ENCODE data around the gene AK8. TPM values are rescaled to one million over a fixed set of nuclear protein-coding genes. Genes with fewer than 3 reads are reported as not detected.

AK8 gene
- total RNA-seq, 1 donor, result 0.18 TPM

- no peak for DNase-seq (ENCODE audit: low read depth)
- TF ChIP-seq CTCF (IDR thresholded peaks at IDR 0.05; ENCODE audit: insufficient read depth, low read length), result no peak
- H3K4me3 ChIP-seq (ENCODE audit: low read depth, low read length), result no peak overlapping the region
Observed at GRCh38 chr9:132802121-132802795, 75.8 kb downstream of the AK8 start.

GRCh38 chr9:132801659-132802058 lies 76.4 kb downstream of the AK8 start:
- DNase-seq (ENCODE audit: low read depth), result no peak
- no peak for TF ChIP-seq CTCF (IDR thresholded peaks at IDR 0.05; ENCODE audit: insufficient read depth, low read length)
- H3K4me3 ChIP-seq (ENCODE audit: low read depth, low read length), result no peak overlapping the region

GRCh38 chr9:132800038-132800648 lies 77.9 kb downstream of the AK8 start:
- TF ChIP-seq CTCF (IDR thresholded peaks at IDR 0.05; ENCODE audit: insufficient read depth, low read length), result peak; percentile 84
- DNase-seq (ENCODE audit: low read depth), result peak; percentile 70

GRCh38 chr9:132798817-132799790 lies 79.0 kb downstream of the AK8 start:
- DNase-seq (ENCODE audit: low read depth), result peak; percentile 6
- no peak for TF ChIP-seq CTCF (IDR thresholded peaks at IDR 0.05; ENCODE audit: insufficient read depth, low read length)
- no peak overlapping the region for H3K4me3 ChIP-seq (ENCODE audit: low read depth, low read length)

More at GRCh38 chr9:132800038-132800648, 77.9 kb downstream of the AK8 start:
- H3K4me3 ChIP-seq (ENCODE audit: low read depth, low read length), result no peak overlapping the region

- DNase-seq (ENCODE audit: low read depth), result peak; percentile 43
- no peak overlapping the region for H3K4me3 ChIP-seq (ENCODE audit: low read depth, low read length)
- no peak for TF ChIP-seq CTCF (IDR thresholded peaks at IDR 0.05; ENCODE audit: insufficient read depth, low read length)
Observed at GRCh38 chr9:132797861-132798659, 80.0 kb downstream of the AK8 start.
